NCI-H146 (cell line): ENCODE results near the gene SS18L1.
A peak's percentile ranks its signal among the peaks of the same experiment; 100 is the strongest.

Source experiments
- DNase-seq: peaks from one replicate; lab custom pipeline; 2025; lab: John Stamatoyannopoulos, UW

The SS18L1 gene

GRCh38 chr20:62120365-62120762 lies 23.2 kb upstream of the SS18L1 start:
- DNase-seq = no peak

GRCh38 chr20:62120990-62121775 lies 22.4 kb upstream of the SS18L1 start:
- peak; percentile 85 for DNase-seq

GRCh38 chr20:62121776-62122653 lies 21.6 kb upstream of the SS18L1 start, which contains the start of gene LSM14B:
TSS of gene LSM14B (plus strand) at chr20:62122475. CDS start at chr20:62122667, 192 bp downstream.
- peak; percentile 98 for DNase-seq

GRCh38 chr20:62122654-62123449 lies 20.7 kb upstream of the SS18L1 start:
- peak; percentile 91 for DNase-seq

- DNase-seq = peak; percentile 48
Measured at GRCh38 chr20:62123450-62124118, 20.0 kb upstream of the SS18L1 start.

- no peak for DNase-seq
Measured at GRCh38 chr20:62126141-62126540, 17.4 kb upstream of the SS18L1 start.

- DNase-seq = no peak
Measured at GRCh38 chr20:62127799-62128198, 15.8 kb upstream of the SS18L1 start.

- no peak for DNase-seq
Measured at GRCh38 chr20:62128502-62128901, 15.1 kb upstream of the SS18L1 start.

GRCh38 chr20:62129731-62130531 lies 13.6 kb upstream of the SS18L1 start:
- DNase-seq = no peak

- DNase-seq = no peak
Measured at GRCh38 chr20:62131560-62132320, 11.8 kb upstream of the SS18L1 start.

- DNase-seq = no peak
Measured at GRCh38 chr20:62132421-62132820, 11.1 kb upstream of the SS18L1 start.

- no peak for DNase-seq
Measured at GRCh38 chr20:62133051-62133845, 10.3 kb upstream of the SS18L1 start.

GRCh38 chr20:62133864-62134263 lies 9.7 kb upstream of the SS18L1 start:
- DNase-seq = no peak

- DNase-seq = no peak
Measured at GRCh38 chr20:62134735-62135231, 8.8 kb upstream of the SS18L1 start.

- no peak for DNase-seq
Measured at GRCh38 chr20:62135573-62136266, 7.8 kb upstream of the SS18L1 start.

- peak; percentile 41 for DNase-seq
Measured at GRCh38 chr20:62136283-62137091, 7.1 kb upstream of the SS18L1 start.

GRCh38 chr20:62137092-62137384 lies 6.5 kb upstream of the SS18L1 start:
- no peak for DNase-seq
